SK-N-SH (cell line): ENCODE measurements around the gene CCDC24. TPM values are rescaled to one million over a fixed set of nuclear protein-coding genes. Genes with fewer than 3 reads are reported as not detected.

ENCODE experiments used
- CTCF ChIA-PET: fragments of 300-600, 350-600 bp; formaldehyde crosslinking; extraction: SDS; loops from one replicate; lab custom pipeline; 2021; lab: Yijun Ruan, JAX
- POLR2A ChIA-PET: fragments of 350-600 bp; sonication (Branson Sonifier 250); formaldehyde crosslinking; extraction: SDS; loops from one replicate; lab custom pipeline; 2020; ENCODE audit warnings: antibody characterized with exemption, inconsistent platforms; lab: Yijun Ruan, JAX
- DNase-seq: peaks from one replicate; pipeline ENCODE4 v3.0.0; 2012
- H2AFZ ChIP-seq: fragments of 200-600 bp; sonication (generic); 2 replicates; pipeline ENCODE4 v1.8.1; 2016; ENCODE audit warnings: antibody characterized with exemption, mild to moderate bottlenecking, low read depth
- H3F3A ChIP-seq: fragments of 200-600 bp; sonication (generic); replicated peaks from 2 replicates; pipeline ENCODE3; 2016; ENCODE audit warnings: antibody characterized with exemption, mild to moderate bottlenecking; ENCODE audit not compliant: insufficient read depth
- H3K27ac ChIP-seq, 2 experiments: fragments of 200-500 bp in 1 of 2; fragments of 200-600 bp in 1 of 2; sonication (Bioruptor generic) in 1 of 2; sonication (generic), shearing (Covaris generic) in 1 of 2; 2 replicates each; pipeline versions ENCODE4 v1.5.1 to v1.6.1; 2014 to 2016; ENCODE audit warnings: low read depth in 2 of 2, inconsistent platforms in 1 of 2, low read length in 1 of 2, mild to moderate bottlenecking in 1 of 2, mixed read lengths in 1 of 2
- H3K27me3 ChIP-seq: fragments of 200-600 bp; sonication (generic), shearing (Covaris generic); 2 replicates; pipeline ENCODE4 v1.6.1; 2016; ENCODE audit warnings: mixed run types; ENCODE audit not compliant: insufficient read depth
- H3K36me3 ChIP-seq, 2 experiments: fragments of 200-500 bp in 1 of 2; fragments of 200-600 bp in 1 of 2; sonication (Bioruptor generic) in 1 of 2; sonication (generic) in 1 of 2; replicated peaks in 1 of 2; 2 replicates each; pipeline versions ENCODE3 to v1.5.1; 2014 to 2016; ENCODE audit warnings: low read length in 1 of 2, mild to moderate bottlenecking in 1 of 2; ENCODE audit not compliant: insufficient read depth in 2 of 2, control insufficient read depth in 1 of 2
- H3K4me1 ChIP-seq, 2 experiments: fragments of 200-500 bp in 1 of 2; fragments of 200-600 bp in 1 of 2; sonication (Bioruptor generic) in 1 of 2; sonication (generic), shearing (Covaris generic) in 1 of 2; 2 replicates each; pipeline versions ENCODE4 v1.5.1 to v1.6.1; 2014 to 2016; ENCODE audit warnings: low read depth in 1 of 2, low read length in 1 of 2, mixed run types in 1 of 2; ENCODE audit not compliant: insufficient read depth in 2 of 2, control insufficient read depth in 1 of 2
- H3K4me2 ChIP-seq: fragments of 200-600 bp; sonication (generic), shearing (Covaris generic); 2 replicates; pipeline ENCODE4 v1.6.1; 2017; ENCODE audit warnings: mixed run types
- H3K4me3 ChIP-seq, 2 experiments: fragments of 200-500 bp in 1 of 2; fragments of 200-600 bp in 1 of 2; sonication (Bioruptor generic) in 1 of 2; sonication (generic), shearing (Covaris generic) in 1 of 2; 2 replicates each; pipeline versions ENCODE4 v1.5.1 to v1.8.1; 2014 to 2016; ENCODE audit warnings: low read depth in 2 of 2, inconsistent platforms in 1 of 2, low read length in 1 of 2, mild to moderate bottlenecking in 1 of 2, mixed read lengths in 1 of 2, moderate library complexity in 1 of 2
- H3K79me2 ChIP-seq: fragments of 200-600 bp; sonication (generic); 2 replicates; pipeline ENCODE4 v1.8.1; 2017; ENCODE audit warnings: mild to moderate bottlenecking; ENCODE audit not compliant: insufficient read depth
- H3K9ac ChIP-seq: fragments of 200-600 bp; sonication (generic); 2 replicates; pipeline ENCODE4 v1.6.1; 2017; ENCODE audit warnings: mixed run types
- H3K9me2 ChIP-seq: fragments of 200-600 bp; sonication (generic); 2 replicates; pipeline ENCODE4 v1.6.1; 2017; ENCODE audit warnings: mixed run types
- H3K9me3 ChIP-seq: fragments of 200-600 bp; sonication (generic); 2 replicates; pipeline ENCODE4 v1.6.1; 2017; ENCODE audit warnings: mixed run types, mild to moderate bottlenecking, moderate library complexity
- H4K20me1 ChIP-seq: fragments of 200-600 bp; sonication (generic); 2 replicates; pipeline ENCODE4 v1.6.1; 2017; ENCODE audit warnings: mild to moderate bottlenecking, mixed run types; ENCODE audit not compliant: insufficient read depth
- ELF1 ChIP-seq: IDR thresholded peaks from 2 replicates; pipeline ENCODE4 v1.4.0; 2012
- FOXM1 ChIP-seq: IDR thresholded peaks from 2 replicates; pipeline ENCODE4 v1.4.0; 2012; ENCODE audit warnings: low read depth, mild to moderate bottlenecking
- GABPA ChIP-seq: IDR thresholded peaks from 2 replicates; pipeline ENCODE4 v1.4.0; 2012; ENCODE audit warnings: low read depth, mild to moderate bottlenecking
- MAX ChIP-seq: IDR thresholded peaks from 2 replicates; pipeline ENCODE4 v1.4.0; 2012; ENCODE audit warnings: low read depth
- MXI1 ChIP-seq: IDR thresholded peaks from 2 replicates; pipeline ENCODE4 v1.6.1; 2012; ENCODE audit warnings: mild to moderate bottlenecking, low read depth, low read length, improper control_type of control experiment
- PBX3 ChIP-seq: IDR thresholded peaks from 2 replicates; pipeline ENCODE4; 2012
- POLR2AphosphoS5 ChIP-seq: IDR thresholded peaks from 2 replicates; pipeline ENCODE4 v1.6.1; 2012; ENCODE audit warnings: low read depth, low read length
- RAD21 ChIP-seq: IDR thresholded peaks from 2 replicates; pipeline ENCODE4 v1.6.1; 2012; ENCODE audit warnings: mild to moderate bottlenecking, low read length
- REST ChIP-seq: IDR thresholded peaks from 2 replicates; pipeline ENCODE4 v1.6.1; 2012; ENCODE audit warnings: mild to moderate bottlenecking, low read depth, low read length, moderate library complexity
- RFX5 ChIP-seq: IDR thresholded peaks from 2 replicates; pipeline ENCODE4 v1.6.1; 2012; ENCODE audit warnings: mild to moderate bottlenecking, improper control_type of control experiment, low read length
- RXRA ChIP-seq: IDR thresholded peaks from 2 replicates; pipeline ENCODE4 v1.4.0; 2012; ENCODE audit warnings: low read depth, mild to moderate bottlenecking, borderline replicate concordance
- TEAD4 ChIP-seq: IDR thresholded peaks from 2 replicates; pipeline ENCODE4 v1.4.0; 2012; ENCODE audit warnings: mild to moderate bottlenecking, borderline replicate concordance; ENCODE audit not compliant: insufficient read depth
- USF2 ChIP-seq: fragments of 150-350 bp; IDR thresholded peaks from 2 replicates; pipeline ENCODE4 v1.6.1; 2017; ENCODE audit warnings: antibody characterized with exemption, low read length, low read depth, borderline replicate concordance
- YY1 ChIP-seq: IDR thresholded peaks from 2 replicates; pipeline ENCODE4 v1.4.0; 2012; ENCODE audit warnings: low read depth, mild to moderate bottlenecking
- ZBTB33 ChIP-seq: IDR thresholded peaks from 2 replicates; pipeline ENCODE4 v1.4.0; 2012; ENCODE audit warnings: low read depth, borderline replicate concordance
- WGBS: methylation state at CpG from one replicate; pipeline ENCODE4 v1.1.6; 2017; ENCODE audit warnings: low lambda C conversion rate; 5-methylcytosine and 5-hydroxymethylcytosine counted together
- polyA plus RNA-seq, 3 experiments: library from polyadenylated mRNA; depleted of rRNA; stranded (reverse); fragments of >200 nt; gene quantifications; 2 replicates each; pipeline ENCODE4 v1.2.3, GENCODE V29; 2012

Gene CCDC24
- polyA plus RNA-seq, 1 of the 3 experiments (the other 2 are of a cell fraction): 7.5 TPM

- TF ChIP-seq REST (no peak), MXI1 (peak; percentile 64), MAX (peak; percentile 85; the same call in 1 of the 2 replicates), USF2 (peak; percentile 99)
Measured at GRCh38 chr1:43974443-43975248, 16.8 kb upstream of the CCDC24 start, which contains the start of gene ATP6V0B (continued).

- no peak for DNase-seq
- Histone ChIP-seq H3K9me2 (no peaks in the 10 kb centered on the region), H3K9ac (peak overlapping the region; percentile 84), H3K27me3 (no peaks in the 10 kb centered on the region), H3F3A (peaks cover 9% of the 10 kb centered on the region), H3K36me3 (peaks cover 16 to 47% of the 10 kb centered on the region in 2 experiments), H3K4me1 (peaks cover 8 to 53% of the 10 kb centered on the region in 2 experiments; a peak in 1 of 4 replicates), H3K4me3 (peak overlapping the region; percentile 83 to 91), H3K79me2 (peaks cover 61% of the 10 kb centered on the region), H3K9me3 (no peaks in the 10 kb centered on the region), H3K27ac (peak overlapping the region; percentile 66 to 87; a peak in 3 of 4 replicates), H4K20me1 (peaks cover 11% of the 10 kb centered on the region), H2AFZ (peak overlapping the region; percentile 77; the same call in 1 of the 2 replicates), H3K4me2 (peak overlapping the region; percentile 98)
- WGBS: 3% methylated on average over 29 of the region's 34 CpGs
- ChIA-PET CTCF (interaction anchor here (1.2 to 2.7 kb wide), 11 partner anchors 16 to 446 kb away, joined by 3 to 15 read pairs (median 5); partner anchors contain the start of gene CCDC24), POLR2A (interaction anchor here (0.6 to 1.8 kb wide), 8 partner anchors 13 to 825 kb away, joined by 3 to 5 read pairs (median 3); partner anchors contain the start of genes CCDC24 and PLK3)
- TF ChIP-seq FOXM1: no peak
- no peak for TF ChIP-seq GABPA
- no peak for TF ChIP-seq MAX
- no peak for TF ChIP-seq RAD21
- TF ChIP-seq YY1: no peak
- no peak for TF ChIP-seq RFX5
- no peak for TF ChIP-seq ZBTB33
- TF ChIP-seq PBX3: no peak
- no peak for TF ChIP-seq RXRA
- no peak for TF ChIP-seq ELF1
- no peak for TF ChIP-seq POLR2AphosphoS5
- TF ChIP-seq TEAD4: no peak
Measured at GRCh38 chr1:43975249-43975961, 16.0 kb upstream of the CCDC24 start.
